ENCODE data around the gene USF2.
"Not testable (repeated sequence)": the region's sequence is repeated elsewhere in the genome, so short reads cannot be mapped to it uniquely, and the experiment has no call there.

The USF2 gene

GRCh38 chr19:35268536-35269437, at the start of gene USF2:
USF2 (plus strand) TSS chr19:35268962; CDS start chr19:35269102, 140 bp downstream.
- peak; percentile 81 for DNase-seq

- no peak for DNase-seq
Observed at GRCh38 chr19:35219008-35219407, 49.8 kb upstream of the USF2 start.

- DNase-seq, result peak; percentile 38
Observed at GRCh38 chr19:35220315-35220921, 48.3 kb upstream of the USF2 start.

GRCh38 chr19:35220973-35221590, 47.7 kb upstream of the USF2 start:
- peak; percentile 45 for DNase-seq

- DNase-seq, result peak; percentile 49
Observed at GRCh38 chr19:35222373-35223015, 46.3 kb upstream of the USF2 start.

- DNase-seq, result peak; percentile 55
Observed at GRCh38 chr19:35223084-35223790, 45.5 kb upstream of the USF2 start.

GRCh38 chr19:35223862-35224505, 44.8 kb upstream of the USF2 start:
- peak; percentile 40 for DNase-seq

GRCh38 chr19:35224681-35225571, 43.8 kb upstream of the USF2 start:
- peak; percentile 52 for DNase-seq

- DNase-seq, result peak; percentile 43
Observed at GRCh38 chr19:35225951-35226350, 42.8 kb upstream of the USF2 start.

GRCh38 chr19:35226748-35227147, 42.0 kb upstream of the USF2 start:
- no peak for DNase-seq

- DNase-seq, result peak; percentile 42
Observed at GRCh38 chr19:35228177-35228930, 40.4 kb upstream of the USF2 start, which contains the start of gene FAM187B. FAM187B (minus strand) TSS chr19:35228739; CDS start chr19:35228680, 59 bp downstream.

- peak; percentile 38 for DNase-seq
Observed at GRCh38 chr19:35229601-35230000, 39.2 kb upstream of the USF2 start.

- DNase-seq, result peak; percentile 38
Observed at GRCh38 chr19:35231956-35232645, 36.7 kb upstream of the USF2 start.

GRCh38 chr19:35232912-35233311, 35.9 kb upstream of the USF2 start:
- DNase-seq, result peak; percentile 35

- DNase-seq, result peak; percentile 56
Observed at GRCh38 chr19:35236638-35237400, 31.9 kb upstream of the USF2 start.

- not testable (repeated sequence) for DNase-seq
Observed at GRCh38 chr19:35239597-35239996, 29.2 kb upstream of the USF2 start.

GRCh38 chr19:35240327-35240726, 28.4 kb upstream of the USF2 start:
- peak; percentile 45 for DNase-seq

- no peak for DNase-seq
Observed at GRCh38 chr19:35241417-35241816, 27.3 kb upstream of the USF2 start.

Measured in activated CD8-positive, alpha-beta memory T cell treated with anti-CD3 and anti-CD28 coated beads for 24 hours (primary cell).